Effector memory CD4-positive, alpha-beta T cell (primary cell): ENCODE measurements around the gene ZMIZ1.

Experiments used
- DNase-seq, 3 donors: peaks; one replicate each; pipeline ENCODE4 v3.0.0-alpha.2; 2020
- H3K27ac ChIP-seq: 2 replicates; pipeline ENCODE4 v1.7.0; 2013; ENCODE audit warnings: mild to moderate bottlenecking, low read length, moderate library complexity; ENCODE audit not compliant: insufficient read depth, poor library complexity, severe bottlenecking
- H3K27me3 ChIP-seq: replicated peaks from 2 replicates; pipeline ENCODE4 v1.7.0; 2013; ENCODE audit warnings: mild to moderate bottlenecking, low read length; ENCODE audit not compliant: insufficient read depth, control insufficient read depth, poor library complexity, severe bottlenecking
- H3K36me3 ChIP-seq: 2 replicates; pipeline ENCODE4 v1.7.0; 2013; ENCODE audit warnings: mild to moderate bottlenecking, low read length, moderate library complexity; ENCODE audit not compliant: control insufficient read depth, insufficient read depth
- H3K4me1 ChIP-seq: 2 replicates; pipeline ENCODE4 v1.7.0; 2013; ENCODE audit warnings: low read length, mild to moderate bottlenecking; ENCODE audit not compliant: control insufficient read depth, insufficient read depth, poor library complexity, severe bottlenecking
- H3K4me3 ChIP-seq: 2 replicates; pipeline ENCODE4 v1.7.0; 2013; ENCODE audit warnings: low read length, low read depth, mild to moderate bottlenecking; ENCODE audit not compliant: insufficient read depth, poor library complexity, severe bottlenecking
- H3K9me3 ChIP-seq: 2 replicates; pipeline ENCODE4 v1.7.0; 2013; ENCODE audit warnings: mild to moderate bottlenecking, low read length, moderate library complexity; ENCODE audit not compliant: control insufficient read depth

Gene ZMIZ1

GRCh38 chr10:79250259-79250658, 181.5 kb downstream of the ZMIZ1 start:
- no peaks in the 10 kb centered on the region for H3K36me3 ChIP-seq
- DNase-seq: no peak
- H3K4me3 ChIP-seq: no peak overlapping the region
- H3K27ac ChIP-seq: no peak overlapping the region
- H3K9me3 ChIP-seq: no peaks in the 10 kb centered on the region
- H3K4me1 ChIP-seq: peaks cover 19% of the 10 kb centered on the region
- no peaks in the 10 kb centered on the region for H3K27me3 ChIP-seq

DNA sequence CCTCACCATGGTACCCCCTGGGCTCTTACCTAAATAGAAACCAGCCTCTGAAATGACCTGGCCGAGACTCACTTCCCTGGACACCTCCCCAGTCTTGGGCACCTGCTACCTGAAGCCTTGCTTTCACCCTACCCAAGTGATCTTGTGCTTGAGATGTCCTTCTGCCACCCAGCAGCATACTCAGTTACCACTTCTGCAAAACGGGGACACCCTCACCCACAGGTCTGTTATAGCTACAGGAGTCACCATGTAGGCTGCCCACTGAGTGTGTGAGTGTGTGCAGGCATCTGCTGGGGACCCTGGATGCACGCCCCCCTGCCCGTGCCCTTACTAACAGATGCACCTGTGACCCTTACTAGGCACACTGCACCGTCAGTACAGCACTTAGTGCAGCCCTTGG, 183.7 kb downstream of the ZMIZ1 start:
- H3K27ac ChIP-seq: no peak overlapping the region

DNA sequence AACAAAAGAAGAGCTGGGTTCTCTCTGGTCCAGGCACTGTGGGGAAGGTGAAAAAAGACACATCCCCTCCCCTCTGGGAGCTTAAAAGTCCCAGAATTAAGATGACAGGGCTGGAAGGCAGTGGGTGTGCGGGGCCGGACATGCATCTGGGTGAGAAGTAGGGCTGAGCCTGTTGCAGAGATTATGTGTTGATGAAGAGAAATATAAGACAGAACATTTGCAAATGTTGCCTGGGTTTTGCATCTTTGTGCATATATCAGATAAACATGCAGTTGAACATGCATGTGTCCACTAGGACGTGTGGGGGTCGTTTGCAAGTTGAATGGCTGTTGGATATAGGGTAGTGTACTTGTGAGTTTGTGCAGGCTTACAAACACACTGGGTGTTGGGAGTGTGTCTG, 184.2 kb downstream of the ZMIZ1 start:
- DNase-seq: no peak
- no peaks in the 10 kb centered on the region for H3K36me3 ChIP-seq
- no peak overlapping the region for H3K27ac ChIP-seq
- no peak overlapping the region for H3K4me3 ChIP-seq
- H3K27me3 ChIP-seq: no peaks in the 10 kb centered on the region
- no peaks in the 10 kb centered on the region for H3K9me3 ChIP-seq
- H3K4me1 ChIP-seq: peaks cover 7% of the 10 kb centered on the region

More for the DNA sequence above, 183.7 kb downstream of the ZMIZ1 start:
- no peak overlapping the region for H3K4me3 ChIP-seq
- no peaks in the 10 kb centered on the region for H3K36me3 ChIP-seq
- DNase-seq: no peak
- H3K4me1 ChIP-seq: peaks cover 11% of the 10 kb centered on the region
- H3K27me3 ChIP-seq: no peaks in the 10 kb centered on the region
- no peaks in the 10 kb centered on the region for H3K9me3 ChIP-seq

DNA sequence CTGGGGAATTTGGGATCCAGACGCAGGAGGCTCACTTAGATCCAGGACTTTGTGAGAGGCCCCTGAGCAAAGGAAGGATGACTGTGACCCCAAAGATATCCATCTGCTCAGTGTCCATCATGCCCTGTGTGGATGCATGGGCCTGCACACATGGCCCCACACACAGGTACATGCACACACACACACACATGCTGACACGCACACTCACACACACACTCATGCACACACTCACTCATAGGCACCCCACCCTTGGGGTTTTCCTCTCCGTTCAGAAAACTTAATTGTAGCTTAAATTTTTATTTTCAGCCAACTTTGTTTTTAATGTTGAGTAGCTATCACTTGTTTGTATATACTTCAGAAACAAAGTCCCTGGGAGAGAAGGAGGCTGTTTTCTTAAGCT, 184.9 kb downstream of the ZMIZ1 start:
- Histone ChIP-seq H3K4me1 (peaks cover 5% of the 10 kb centered on the region), H3K27ac (no peak overlapping the region), H3K36me3 (no peaks in the 10 kb centered on the region), H3K9me3 (no peaks in the 10 kb centered on the region), H3K27me3 (no peaks in the 10 kb centered on the region), H3K4me3 (no peak overlapping the region)
- DNase-seq: no peak

DNA sequence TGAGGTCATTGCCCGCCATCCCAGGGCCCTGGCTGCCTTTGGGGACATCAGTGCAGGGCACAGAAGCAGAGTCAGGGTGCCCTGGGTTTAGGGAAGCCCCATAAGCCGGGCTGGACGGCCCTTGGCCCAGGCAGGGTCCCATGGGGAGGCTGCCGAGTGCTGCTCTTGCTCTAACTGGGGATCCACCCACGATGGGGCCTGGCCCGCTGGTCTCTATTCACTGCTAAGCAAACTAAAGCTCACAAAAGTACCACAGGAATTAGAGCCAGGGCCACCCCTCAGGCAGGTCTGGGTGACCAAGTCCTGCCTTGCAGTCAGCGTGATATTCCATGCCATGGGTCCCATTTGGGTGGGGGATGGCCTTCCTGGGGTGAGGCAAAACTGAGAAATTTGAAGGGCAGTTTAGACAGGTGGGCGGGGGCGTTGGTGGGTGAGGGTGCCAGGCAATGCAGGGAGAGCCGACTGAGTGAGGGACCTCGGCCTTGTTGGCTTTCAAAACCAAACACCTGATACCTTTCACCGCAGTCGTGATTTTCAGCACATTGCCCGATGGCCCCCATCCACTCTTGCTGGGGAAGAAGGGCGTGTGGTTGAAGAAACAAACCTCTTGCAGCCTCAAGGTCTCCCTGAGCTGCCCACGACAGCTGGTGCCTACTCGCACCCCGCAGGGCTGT, 185.7 kb downstream of the ZMIZ1 start:
- peaks cover 5% of the 10 kb centered on the region for H3K4me1 ChIP-seq
- no peak overlapping the region for H3K4me3 ChIP-seq
- no peaks in the 10 kb centered on the region for H3K36me3 ChIP-seq

GRCh38 chr10:79255007-79255507, 186.3 kb downstream of the ZMIZ1 start:
- Histone ChIP-seq H3K4me1 (peaks cover 2% of the 10 kb centered on the region), H3K27ac (no peak overlapping the region), H3K36me3 (no peaks in the 10 kb centered on the region), H3K9me3 (no peaks in the 10 kb centered on the region), H3K27me3 (no peaks in the 10 kb centered on the region), H3K4me3 (no peak overlapping the region)
- no peak for DNase-seq

More for the DNA sequence above, 185.7 kb downstream of the ZMIZ1 start:
- H3K27ac ChIP-seq: no peak overlapping the region
- no peak for DNase-seq
- no peaks in the 10 kb centered on the region for H3K9me3 ChIP-seq
- no peaks in the 10 kb centered on the region for H3K27me3 ChIP-seq

- H3K4me3 ChIP-seq: no peak overlapping the region
- H3K36me3 ChIP-seq: no peaks in the 10 kb centered on the region
- no peaks in the 10 kb centered on the region for H3K4me1 ChIP-seq
These were observed 187.6 kb downstream of the ZMIZ1 start for GRCh38 chr10:79256264-79256806.

GRCh38 chr10:79258894-79259293, 190.1 kb downstream of the ZMIZ1 start:
- no peak overlapping the region for H3K27ac ChIP-seq
- DNase-seq: no peak

More at GRCh38 chr10:79256264-79256806, 187.6 kb downstream of the ZMIZ1 start:
- no peak for DNase-seq
- H3K9me3 ChIP-seq: no peaks in the 10 kb centered on the region
- H3K27me3 ChIP-seq: no peaks in the 10 kb centered on the region
- H3K27ac ChIP-seq: no peak overlapping the region

GRCh38 chr10:79259834-79260233, 191.1 kb downstream of the ZMIZ1 start:
- Histone ChIP-seq H3K27ac (no peak overlapping the region), H3K36me3 (no peaks in the 10 kb centered on the region), H3K9me3 (no peaks in the 10 kb centered on the region), H3K4me3 (no peak overlapping the region), H3K4me1 (no peaks in the 10 kb centered on the region), H3K27me3 (no peaks in the 10 kb centered on the region)
- no peak for DNase-seq

More at GRCh38 chr10:79258894-79259293, 190.1 kb downstream of the ZMIZ1 start:
- Histone ChIP-seq H3K36me3 (no peaks in the 10 kb centered on the region), H3K9me3 (no peaks in the 10 kb centered on the region), H3K27me3 (no peaks in the 10 kb centered on the region), H3K4me1 (no peaks in the 10 kb centered on the region), H3K4me3 (no peak overlapping the region)
